CD8-positive, alpha-beta memory T cell (primary cell): Measurements from ENCODE around the gene PLCB2. TPM values are rescaled to one million over a fixed set of nuclear protein-coding genes. Genes with fewer than 3 reads are reported as not detected.

Experiments used
- CTCF ChIA-PET: fragments of 350-600 bp; sonication (Branson Sonifier 250); formaldehyde crosslinking; loops from one replicate; lab custom pipeline; 2021; ENCODE audit warnings: antibody characterized with exemption; lab: Charles Lee
- POLR2A ChIA-PET: fragments of 350-600 bp; sonication (Branson Sonifier 250); formaldehyde crosslinking; loops from one replicate; lab custom pipeline; 2021; ENCODE audit warnings: antibody characterized with exemption; lab: Charles Lee
- DNase-seq, 5 donors: peaks; one replicate each; pipeline versions ENCODE4 v3.0.0 to v3.0.0-alpha.2; 2020 to 2022; ENCODE audit warnings: mixed read lengths in 1 of 5
- H3K27ac ChIP-seq: one replicate; pipeline ENCODE4 v1.7.0; 2013; ENCODE audit warnings: low read depth, mild to moderate bottlenecking, low read length, moderate library complexity
- H3K27me3 ChIP-seq: 2 replicates; pipeline ENCODE4 v1.7.0; 2013; ENCODE audit warnings: low read length, mild to moderate bottlenecking; ENCODE audit not compliant: insufficient read depth, poor library complexity, severe bottlenecking
- H3K36me3 ChIP-seq: 2 replicates; pipeline ENCODE4 v1.7.0; 2013; ENCODE audit warnings: mild to moderate bottlenecking, low read length, moderate library complexity; ENCODE audit not compliant: insufficient read depth
- H3K4me1 ChIP-seq: 2 replicates; pipeline ENCODE4 v1.7.0; 2013; ENCODE audit warnings: mild to moderate bottlenecking, low read length, moderate library complexity; ENCODE audit not compliant: insufficient read depth
- H3K4me3 ChIP-seq: 2 replicates; pipeline ENCODE4 v1.7.0; 2013; ENCODE audit warnings: mild to moderate bottlenecking, low read length
- H3K9me3 ChIP-seq: 2 replicates; pipeline ENCODE4 v1.7.0; 2013; ENCODE audit warnings: mild to moderate bottlenecking, low read length
- H3K27ac Mint-ChIP-seq, 8 donors: one replicate each; pipeline ENCODE4 v1.8.0; 2020 to 2021; ENCODE audit warnings: mixed read lengths in 8 of 8, mild to moderate bottlenecking in 6 of 8, inconsistent platforms in 3 of 8, moderate library complexity in 3 of 8
- H3K27me3 Mint-ChIP-seq, 2 donors: one replicate each; pipeline ENCODE4 v1.8.0; 2020 to 2021; ENCODE audit warnings: mixed read lengths in 2 of 2, mild to moderate bottlenecking in 1 of 2, moderate library complexity in 1 of 2
- H3K36me3 Mint-ChIP-seq, 3 donors: one replicate each; pipeline ENCODE4 v1.8.0; 2020 to 2021; ENCODE audit warnings: mixed read lengths in 3 of 3, inconsistent platforms in 1 of 3, mild to moderate bottlenecking in 1 of 3
- H3K4me1 Mint-ChIP-seq, 3 donors: one replicate each; pipeline ENCODE4 v1.8.0; 2020 to 2021; ENCODE audit warnings: mixed read lengths in 3 of 3, inconsistent platforms in 1 of 3, mild to moderate bottlenecking in 1 of 3
- H3K4me3 Mint-ChIP-seq, 7 donors: one replicate each; pipeline ENCODE4 v1.8.0; 2020 to 2021; ENCODE audit warnings: mixed read lengths in 7 of 7, mild to moderate bottlenecking in 6 of 7, moderate library complexity in 4 of 7, inconsistent platforms in 2 of 7
- H3K9me3 Mint-ChIP-seq, 5 donors: one replicate each; pipeline ENCODE4 v1.8.0; 2020 to 2022; ENCODE audit warnings: mixed read lengths in 5 of 5, mild to moderate bottlenecking in 3 of 5, moderate library complexity in 2 of 5, inconsistent platforms in 1 of 5
- polyA plus RNA-seq: library from polyadenylated mRNA; unstranded; fragments of 300-500 nt; fragmentation: Illumina TruSeq; gene quantifications from one replicate; pipeline ENCODE4 v1.2.3, GENCODE V29; 2021
- total RNA-seq, 2 experiments: library from RNA; stranded (reverse); gene quantifications; one replicate each; pipeline ENCODE4 v1.2.3, GENCODE V29; 2021

PLCB2 gene
- total and polyA plus RNA-seq, 3 experiments from 2014 or later, result 34.8 to 57.7 (median 57.3) TPM

GRCh38 chr15:40338921-40339620 lies 31.3 kb upstream of the PLCB2 start:
- Mint-ChIP-seq H3K4me1 (peaks cover 4 to 9% (median 5%) of the 10 kb centered on the region in 3 donors), H3K9me3 (no peaks in the 10 kb centered on the region), H3K27ac (no peak overlapping the region), H3K4me3 (no peak overlapping the region), H3K27me3 (peaks cover 2 to 4% of the 10 kb centered on the region in 2 donors), H3K36me3 (no peaks in the 10 kb centered on the region)
- H3K36me3 ChIP-seq, result no peaks in the 10 kb centered on the region
- H3K4me1 ChIP-seq, result peaks cover 17% of the 10 kb centered on the region
- H3K9me3 ChIP-seq, result no peaks in the 10 kb centered on the region
- ChIA-PET POLR2A (interaction anchor here (1.5 kb wide), 1 partner anchor 18 kb away, joined by 8 read pairs; no protein-coding TSS in a partner anchor), CTCF (interaction anchor here (0.6 to 12.4 kb wide), 21 partner anchors 8 to 166 kb away, joined by 3 to 268 read pairs (median 9); partner anchors contain the start of genes ANKRD63, DISP2, INAFM2 and IVD)
- H3K27me3 ChIP-seq, result no peaks in the 10 kb centered on the region
- H3K4me3 ChIP-seq, result no peak overlapping the region
- H3K27ac ChIP-seq, result no peak overlapping the region
- DNase-seq, result no peak

- Histone ChIP-seq H3K36me3 (no peaks in the 10 kb centered on the region), H3K4me1 (peaks cover 23% of the 10 kb centered on the region), H3K27ac (no peak overlapping the region), H3K27me3 (no peaks in the 10 kb centered on the region), H3K9me3 (no peaks in the 10 kb centered on the region), H3K4me3 (no peak overlapping the region)
- H3K4me3 Mint-ChIP-seq, result no peak overlapping the region
- DNase-seq, result peak; percentile 59 to 83 (median 62)
- peaks cover 2 to 4% of the 10 kb centered on the region in 2 donors for H3K27me3 Mint-ChIP-seq
- peaks cover 4 to 12% (median 7%) of the 10 kb centered on the region in 3 donors for H3K4me1 Mint-ChIP-seq
- no peaks in the 10 kb centered on the region for H3K36me3 Mint-ChIP-seq
- no peaks in the 10 kb centered on the region for H3K9me3 Mint-ChIP-seq
- POLR2A ChIA-PET, result interaction anchor here (1.5 kb wide), 2 partner anchors 17 to 30 kb away, joined by 5 to 8 read pairs; partner anchors contain the start of gene PLCB2
- peak overlapping the region in 2 of 8 donors; percentile 38 to 54 for H3K27ac Mint-ChIP-seq
- CTCF ChIA-PET, result interaction anchor here (0.6 to 12.4 kb wide), 29 partner anchors 9 to 242 kb away, joined by 3 to 268 read pairs (median 6); partner anchors contain the start of genes ANKRD63, BAHD1, DISP2 and INAFM2
These were observed 30.4 kb upstream of the PLCB2 start for GRCh38 chr15:40338041-40338657.

GRCh38 chr15:40337597-40337996 lies 29.9 kb upstream of the PLCB2 start:
- Mint-ChIP-seq H3K9me3 (peaks cover 0 to 1% (median 0%) of the 10 kb centered on the region in 5 donors), H3K27ac (no peak overlapping the region), H3K4me1 (peaks cover 4 to 12% (median 7%) of the 10 kb centered on the region in 3 donors), H3K4me3 (no peak overlapping the region), H3K36me3 (no peaks in the 10 kb centered on the region), H3K27me3 (peaks cover 2 to 4% of the 10 kb centered on the region in 2 donors)
- CTCF ChIA-PET, result interaction anchor here (0.7 to 12.4 kb wide), 29 partner anchors 9 to 241 kb away, joined by 3 to 268 read pairs (median 6); partner anchors contain the start of genes ANKRD63, BAHD1, DISP2 and INAFM2
- Histone ChIP-seq H3K9me3 (no peaks in the 10 kb centered on the region), H3K4me1 (peaks cover 23% of the 10 kb centered on the region), H3K27me3 (no peaks in the 10 kb centered on the region), H3K36me3 (no peaks in the 10 kb centered on the region), H3K27ac (no peak overlapping the region), H3K4me3 (no peak overlapping the region)
- DNase-seq, result no peak
- POLR2A ChIA-PET, result interaction anchor here (1.2 to 1.5 kb wide), 3 partner anchors 15 to 29 kb away, joined by 3 to 8 read pairs (median 5); partner anchors contain the start of gene PLCB2

GRCh38 chr15:40336744-40337122 lies 29.0 kb upstream of the PLCB2 start:
- DNase-seq, result no peak
- Mint-ChIP-seq H3K4me3 (no peak overlapping the region), H3K36me3 (no peaks in the 10 kb centered on the region), H3K9me3 (peaks cover 0 to 1% (median 0%) of the 10 kb centered on the region in 5 donors), H3K27me3 (peaks cover 2 to 4% of the 10 kb centered on the region in 2 donors), H3K27ac (no peak overlapping the region), H3K4me1 (peaks cover 4 to 12% (median 7%) of the 10 kb centered on the region in 3 donors)
- Histone ChIP-seq H3K4me1 (peaks cover 23% of the 10 kb centered on the region), H3K36me3 (no peaks in the 10 kb centered on the region), H3K27me3 (no peaks in the 10 kb centered on the region), H3K9me3 (no peaks in the 10 kb centered on the region), H3K4me3 (no peak overlapping the region), H3K27ac (no peak overlapping the region)
- CTCF ChIA-PET, result interaction anchor here (0.6 to 12.4 kb wide), 15 partner anchors 7 to 120 kb away, joined by 3 to 268 read pairs (median 14); partner anchors contain the start of genes ANKRD63, DISP2, INAFM2 and IVD
- POLR2A ChIA-PET, result interaction anchor here (1.2 kb wide), 1 partner anchor 14 kb away, joined by 3 read pairs; no protein-coding TSS in a partner anchor

GRCh38 chr15:40335938-40336743 lies 28.4 kb upstream of the PLCB2 start:
- H3K36me3 Mint-ChIP-seq, result no peaks in the 10 kb centered on the region
- peaks cover 0 to 1% (median 0%) of the 10 kb centered on the region in 5 donors for H3K9me3 Mint-ChIP-seq
- ChIA-PET POLR2A (interaction anchor here (1.2 kb wide), 1 partner anchor 13 kb away, joined by 3 read pairs; no protein-coding TSS in a partner anchor), CTCF (interaction anchor here (1.3 to 12.4 kb wide), 11 partner anchors 7 to 119 kb away, joined by 3 to 268 read pairs (median 31); partner anchors contain the start of genes ANKRD63, DISP2, INAFM2 and PLCB2)
- DNase-seq, result no peak
- no peak overlapping the region for H3K27ac ChIP-seq
- no peaks in the 10 kb centered on the region for H3K27me3 ChIP-seq
- H3K27me3 Mint-ChIP-seq, result peaks cover 2 to 4% of the 10 kb centered on the region in 2 donors
- H3K27ac Mint-ChIP-seq, result no peak overlapping the region
- no peaks in the 10 kb centered on the region for H3K9me3 ChIP-seq
- peaks cover 23% of the 10 kb centered on the region for H3K4me1 ChIP-seq
- H3K4me1 Mint-ChIP-seq, result peaks cover 4 to 12% (median 7%) of the 10 kb centered on the region in 3 donors
- no peak overlapping the region for H3K4me3 ChIP-seq
- no peaks in the 10 kb centered on the region for H3K36me3 ChIP-seq
- H3K4me3 Mint-ChIP-seq, result no peak overlapping the region

- no peaks in the 10 kb centered on the region for H3K9me3 ChIP-seq
- no peak for DNase-seq
These were observed 27.4 kb upstream of the PLCB2 start for GRCh38 chr15:40334941-40335795.

More at GRCh38 chr15:40334941-40335795, 27.4 kb upstream of the PLCB2 start:
- Mint-ChIP-seq H3K9me3 (peaks cover 0 to 1% (median 0%) of the 10 kb centered on the region in 5 donors), H3K4me1 (peaks cover 4 to 12% (median 7%) of the 10 kb centered on the region in 3 donors), H3K27me3 (peaks cover 2 to 4% of the 10 kb centered on the region in 2 donors), H3K4me3 (no peak overlapping the region), H3K27ac (no peak overlapping the region), H3K36me3 (no peaks in the 10 kb centered on the region)
- ChIA-PET POLR2A (interaction anchor here (1.7 kb wide), 1 partner anchor 10 kb away, joined by 5 read pairs; no protein-coding TSS in a partner anchor), CTCF (interaction anchor here (1.1 to 12.4 kb wide), 8 partner anchors 6 to 88 kb away, joined by 3 to 268 read pairs (median 86); partner anchors contain the start of genes INAFM2 and PLCB2)
- Histone ChIP-seq H3K27ac (peak overlapping the region; percentile 16), H3K27me3 (no peaks in the 10 kb centered on the region), H3K4me1 (peaks cover 23% of the 10 kb centered on the region), H3K36me3 (no peaks in the 10 kb centered on the region), H3K4me3 (no peak overlapping the region)
